ENCODE results near the gene PPP1R12B.
"Not testable (repeated sequence)": the region's sequence is repeated elsewhere in the genome, so short reads cannot be mapped to it uniquely, and the experiment has no call there.

PPP1R12B gene

GRCh38 chr1:202553560-202554038, 205.1 kb downstream of the PPP1R12B start:
- no peak overlapping the region for H3K4me3 ChIP-seq (ENCODE audit: low read length)
- no peak for DNase-seq (ENCODE audit: low read depth)
- TF ChIP-seq CTCF (conservative IDR thresholded peaks at IDR 0.05; ENCODE audit: low read depth, low read length) = no peak

- DNase-seq (ENCODE audit: low read depth); H3K4me3 ChIP-seq (ENCODE audit: low read length): not testable (repeated sequence)
Measured at GRCh38 chr1:202554619-202555018, 206.1 kb downstream of the PPP1R12B start.

GRCh38 chr1:202556037-202556436, 207.5 kb downstream of the PPP1R12B start:
- not testable (repeated sequence) for H3K4me3 ChIP-seq (ENCODE audit: low read length); DNase-seq (ENCODE audit: low read depth)

GRCh38 chr1:202557662-202558061, 209.2 kb downstream of the PPP1R12B start:
- not testable (repeated sequence) for DNase-seq (ENCODE audit: low read depth); H3K4me3 ChIP-seq (ENCODE audit: low read length)

- H3K4me3 ChIP-seq (ENCODE audit: low read length) = no peak overlapping the region
- DNase-seq (ENCODE audit: low read depth) = no peak
- no peak for TF ChIP-seq CTCF (conservative IDR thresholded peaks at IDR 0.05; ENCODE audit: low read depth, low read length)
Measured at GRCh38 chr1:202561240-202561639, 212.7 kb downstream of the PPP1R12B start.

- TF ChIP-seq CTCF (conservative IDR thresholded peaks at IDR 0.05; ENCODE audit: low read depth, low read length) = peak; percentile 31
- no peak overlapping the region for H3K4me3 ChIP-seq (ENCODE audit: low read length)
- no peak for DNase-seq (ENCODE audit: low read depth)
Measured at GRCh38 chr1:202561726-202562443, 213.4 kb downstream of the PPP1R12B start.

- no peak overlapping the region for H3K4me3 ChIP-seq (ENCODE audit: low read length)
- no peak for DNase-seq (ENCODE audit: low read depth)
- no peak for TF ChIP-seq CTCF (conservative IDR thresholded peaks at IDR 0.05; ENCODE audit: low read depth, low read length)
Measured at GRCh38 chr1:202562444-202563060, 214.1 kb downstream of the PPP1R12B start.

GRCh38 chr1:202563818-202564217, 215.3 kb downstream of the PPP1R12B start:
- TF ChIP-seq CTCF (conservative IDR thresholded peaks at IDR 0.05; ENCODE audit: low read depth, low read length) = no peak
- H3K4me3 ChIP-seq (ENCODE audit: low read length) = no peak overlapping the region
- no peak for DNase-seq (ENCODE audit: low read depth)

All from retinal pigment epithelial cell (primary cell).